ENCODE data around the gene PCDH9. TPM values are rescaled to one million over a fixed set of nuclear protein-coding genes. Genes with fewer than 3 reads are reported as not detected.

The PCDH9 gene
- total and polyA plus RNA-seq, 2 of the 13 experiments (the other 11 are each of a cell fraction or from before 2014, with no cell fraction given) = 0.09 TPM; not detected in 1

GRCh38 chr13:67238861-67239260 lies 8.7 kb upstream of the PCDH9 start (continued):
- TF ChIP-seq LRRFIP1 (CRISPR knock-in tag; conservative IDR thresholded peaks at IDR 0.05) = no peak
- TF ChIP-seq, protein P1, sequence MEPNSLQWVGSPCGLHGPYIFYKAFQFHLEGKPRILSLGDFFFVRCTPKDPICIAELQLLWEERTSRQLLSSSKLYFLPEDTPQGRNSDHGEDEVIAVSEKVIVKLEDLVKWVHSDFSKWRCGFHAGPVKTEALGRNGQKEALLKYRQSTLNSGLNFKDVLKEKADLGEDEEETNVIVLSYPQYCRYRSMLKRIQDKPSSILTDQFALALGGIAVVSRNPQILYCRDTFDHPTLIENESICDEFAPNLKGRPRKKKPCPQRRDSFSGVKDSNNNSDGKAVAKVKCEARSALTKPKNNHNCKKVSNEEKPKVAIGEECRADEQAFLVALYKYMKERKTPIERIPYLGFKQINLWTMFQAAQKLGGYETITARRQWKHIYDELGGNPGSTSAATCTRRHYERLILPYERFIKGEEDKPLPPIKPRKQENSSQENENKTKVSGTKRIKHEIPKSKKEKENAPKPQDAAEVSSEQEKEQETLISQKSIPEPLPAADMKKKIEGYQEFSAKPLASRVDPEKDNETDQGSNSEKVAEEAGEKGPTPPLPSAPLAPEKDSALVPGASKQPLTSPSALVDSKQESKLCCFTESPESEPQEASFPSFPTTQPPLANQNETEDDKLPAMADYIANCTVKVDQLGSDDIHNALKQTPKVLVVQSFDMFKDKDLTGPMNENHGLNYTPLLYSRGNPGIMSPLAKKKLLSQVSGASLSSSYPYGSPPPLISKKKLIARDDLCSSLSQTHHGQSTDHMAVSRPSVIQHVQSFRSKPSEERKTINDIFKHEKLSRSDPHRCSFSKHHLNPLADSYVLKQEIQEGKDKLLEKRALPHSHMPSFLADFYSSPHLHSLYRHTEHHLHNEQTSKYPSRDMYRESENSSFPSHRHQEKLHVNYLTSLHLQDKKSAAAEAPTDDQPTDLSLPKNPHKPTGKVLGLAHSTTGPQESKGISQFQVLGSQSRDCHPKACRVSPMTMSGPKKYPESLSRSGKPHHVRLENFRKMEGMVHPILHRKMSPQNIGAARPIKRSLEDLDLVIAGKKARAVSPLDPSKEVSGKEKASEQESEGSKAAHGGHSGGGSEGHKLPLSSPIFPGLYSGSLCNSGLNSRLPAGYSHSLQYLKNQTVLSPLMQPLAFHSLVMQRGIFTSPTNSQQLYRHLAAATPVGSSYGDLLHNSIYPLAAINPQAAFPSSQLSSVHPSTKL (CRISPR knock-in tag; IDR thresholded peaks at IDR 0.05) = no peak
- no peak for TF ChIP-seq IRF9 (CRISPR knock-in tag; IDR thresholded peaks at IDR 0.05; ENCODE audit: borderline replicate concordance)

DNA sequence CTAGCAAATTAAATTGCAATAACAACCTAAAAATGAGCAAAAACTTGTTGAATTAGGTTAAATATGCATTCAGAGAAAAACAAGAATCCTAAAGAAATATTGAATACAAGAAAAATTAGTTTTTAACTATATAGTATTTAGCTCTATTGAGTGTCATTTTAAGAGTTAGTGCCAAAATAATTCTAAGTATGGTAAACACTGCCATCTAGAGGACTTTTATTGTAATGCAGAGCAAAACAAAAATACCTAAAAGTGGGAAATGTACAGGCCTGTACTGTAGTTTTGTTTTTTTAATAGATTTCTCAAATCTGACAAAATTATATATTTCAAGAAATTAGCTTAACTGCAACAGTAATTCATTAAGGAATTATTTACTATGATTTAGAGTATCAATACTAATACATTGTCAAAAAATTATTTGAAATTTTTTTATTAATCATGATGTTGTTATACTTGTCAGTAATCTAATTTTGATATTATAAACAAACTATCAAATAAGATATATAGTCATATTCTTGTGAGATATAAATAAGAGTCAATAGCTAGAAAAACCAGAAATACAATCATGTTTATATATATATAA lies 8.2 kb upstream of the PCDH9 start:
- TF ChIP-seq ZNF230 (CRISPR knock-in tag; IDR thresholded peaks at IDR 0.05) (no peak), ZNF121 (CRISPR knock-in tag; IDR thresholded peaks at IDR 0.05) (no peak), SMC3 (IDR thresholded peaks at IDR 0.05; ENCODE audit: low read length) (peak; percentile 21), STAG1 (CRISPR knock-in tag; IDR thresholded peaks at IDR 0.05) (peak; percentile 65), RAD21 (CRISPR knock-in tag; IDR thresholded peaks at IDR 0.05) (peak; percentile 13; the same call in 1 of the 2 replicates), NR0B2 (CRISPR knock-in tag; IDR thresholded peaks at IDR 0.05) (no peak), MXI1 (IDR thresholded peaks at IDR 0.05; ENCODE audit: borderline replicate concordance, low read depth, low read length) (no peak)
- TF ChIP-seq, protein P2, sequence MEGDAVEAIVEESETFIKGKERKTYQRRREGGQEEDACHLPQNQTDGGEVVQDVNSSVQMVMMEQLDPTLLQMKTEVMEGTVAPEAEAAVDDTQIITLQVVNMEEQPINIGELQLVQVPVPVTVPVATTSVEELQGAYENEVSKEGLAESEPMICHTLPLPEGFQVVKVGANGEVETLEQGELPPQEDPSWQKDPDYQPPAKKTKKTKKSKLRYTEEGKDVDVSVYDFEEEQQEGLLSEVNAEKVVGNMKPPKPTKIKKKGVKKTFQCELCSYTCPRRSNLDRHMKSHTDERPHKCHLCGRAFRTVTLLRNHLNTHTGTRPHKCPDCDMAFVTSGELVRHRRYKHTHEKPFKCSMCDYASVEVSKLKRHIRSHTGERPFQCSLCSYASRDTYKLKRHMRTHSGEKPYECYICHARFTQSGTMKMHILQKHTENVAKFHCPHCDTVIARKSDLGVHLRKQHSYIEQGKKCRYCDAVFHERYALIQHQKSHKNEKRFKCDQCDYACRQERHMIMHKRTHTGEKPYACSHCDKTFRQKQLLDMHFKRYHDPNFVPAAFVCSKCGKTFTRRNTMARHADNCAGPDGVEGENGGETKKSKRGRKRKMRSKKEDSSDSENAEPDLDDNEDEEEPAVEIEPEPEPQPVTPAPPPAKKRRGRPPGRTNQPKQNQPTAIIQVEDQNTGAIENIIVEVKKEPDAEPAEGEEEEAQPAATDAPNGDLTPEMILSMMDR (CRISPR knock-in tag; IDR thresholded peaks at IDR 0.05) = peak; percentile 44
- POLR2A ChIA-PET = no interaction called here
- Histone ChIP-seq H3K4me2 (ENCODE audit: low read depth, low read length) (no peak overlapping the region), H4K20me1 (ENCODE audit: insufficient read depth, low read length) (no peaks in the 10 kb centered on the region), H3K9me3 (ENCODE audit: low read length) (no peaks in the 10 kb centered on the region), H3K27ac (ENCODE audit: extremely low read length, insufficient read depth, low read length) (no peak overlapping the region), H3K36me3 (replicated peaks in 1 of 2; ENCODE audit: control insufficient read depth in 1 of 2, insufficient read depth in 2 of 2, low read length in 2 of 2) (no peaks in the 10 kb centered on the region), H3K79me2 (ENCODE audit: insufficient read depth, low read length) (no peaks in the 10 kb centered on the region), H3K9ac (ENCODE audit: insufficient read depth, low read depth, low read length) (no peak overlapping the region), H3K4me3 (replicated peaks in 1 of 3; ENCODE audit: insufficient read depth in 1 of 3, low read depth in 2 of 3, low read length in 3 of 3) (no peak overlapping the region), H3K4me1 (ENCODE audit: insufficient read depth, low read length) (no peaks in the 10 kb centered on the region), H3K27me3 (ENCODE audit: control insufficient read depth in 1 of 2, insufficient read depth in 2 of 2, low read length in 2 of 2) (no peaks in the 10 kb centered on the region), H2AFZ (ENCODE audit: low read length) (no peak overlapping the region)
- intact Hi-C loops (cut with micrococcal nuclease; ENCODE audit: unreplicated experiment) (loop anchor here (1.0 to 5.0 kb wide), 3 partner anchors 620 to 1581 kb away; no protein-coding TSS in a partner anchor), in situ Hi-C loops (cut with HindIII; ENCODE audit: extremely low pct_ligation_motif_present, low pct_unique_long_range_greater_than_20kb) (loop anchor here (25.0 kb wide), 2 partner anchors 1326 to 1601 kb away; no protein-coding TSS in a partner anchor)
- BruUV-seq (replicated peaks) = no TSS peak
- DNase-seq (ENCODE audit: low spot score) (peak; percentile 16), ATAC-seq (no peak), FAIRE-seq (no peak)
- CTCF ChIA-PET (ENCODE audit: low intra/inter-chr PET ratio, low total read pairs) = interaction anchor here (1.5 kb wide), 2 partner anchors 620 to 1582 kb away, joined by 3 to 4 read pairs; no protein-coding TSS in a partner anchor
